ENCODE data around the gene ARHGAP18. TPM values are rescaled to one million over a fixed set of nuclear protein-coding genes. Genes with fewer than 3 reads are reported as not detected.

The ARHGAP18 gene
- total RNA-seq, 1 donor from 2014 or later, result 38.6 TPM

GRCh38 chr6:129667034-129667433, 42.9 kb downstream of the ARHGAP18 start:
- H3K79me2 ChIP-seq (ENCODE audit: insufficient read depth, low read length), result peaks cover 78% of the 10 kb centered on the region
- peaks cover 25% of the 10 kb centered on the region for H3K4me1 ChIP-seq (ENCODE audit: insufficient read depth, low read length)
- TF ChIP-seq CTCF (IDR thresholded peaks at IDR 0.05; ENCODE audit: insufficient read depth, low read depth, low read length), result no peak
- no peak for TF ChIP-seq EZH2 (IDR thresholded peaks at IDR 0.05; ENCODE audit: insufficient read depth, low read length)
- no peaks in the 10 kb centered on the region for H3K9me3 Mint-ChIP-seq (ENCODE audit: unreplicated experiment)
- no peaks in the 10 kb centered on the region for H3K9me3 ChIP-seq (ENCODE audit: insufficient read depth, low read depth, low read length)
- no peaks in the 10 kb centered on the region for H3K36me3 ChIP-seq (ENCODE audit: insufficient read depth, low read length)
- H3K4me3 Mint-ChIP-seq (ENCODE audit: unreplicated experiment), result no peak overlapping the region
- no peaks in the 10 kb centered on the region for H4K20me1 ChIP-seq (ENCODE audit: insufficient read depth, low read length)
- peaks cover 8% of the 10 kb centered on the region for H3K36me3 Mint-ChIP-seq (ENCODE audit: low read depth, unreplicated experiment)
- no peaks in the 10 kb centered on the region for H3K27me3 Mint-ChIP-seq (ENCODE audit: low read depth, unreplicated experiment)
- H3K4me3 ChIP-seq (ENCODE audit: insufficient read depth, low read depth, low read length), result no peak overlapping the region
- DNase-seq (ENCODE audit: low read depth) (no peak), FAIRE-seq (no peak)
- H3K27ac ChIP-seq (ENCODE audit: low read depth, low read length), result no peak overlapping the region
- H3K27me3 ChIP-seq (ENCODE audit: insufficient read depth, low read length), result no peaks in the 10 kb centered on the region
- peak overlapping the region; percentile 53 for H3K4me2 ChIP-seq (ENCODE audit: low read length)
- peaks cover 48% of the 10 kb centered on the region for H3K4me1 Mint-ChIP-seq (ENCODE audit: low read depth, unreplicated experiment)
- no peak overlapping the region for H3K27ac Mint-ChIP-seq (ENCODE audit: unreplicated experiment)
- no peak overlapping the region for H3K9ac ChIP-seq (ENCODE audit: low read length)
- no peak overlapping the region for H2AFZ ChIP-seq (ENCODE audit: low read depth, low read length)

DNA sequence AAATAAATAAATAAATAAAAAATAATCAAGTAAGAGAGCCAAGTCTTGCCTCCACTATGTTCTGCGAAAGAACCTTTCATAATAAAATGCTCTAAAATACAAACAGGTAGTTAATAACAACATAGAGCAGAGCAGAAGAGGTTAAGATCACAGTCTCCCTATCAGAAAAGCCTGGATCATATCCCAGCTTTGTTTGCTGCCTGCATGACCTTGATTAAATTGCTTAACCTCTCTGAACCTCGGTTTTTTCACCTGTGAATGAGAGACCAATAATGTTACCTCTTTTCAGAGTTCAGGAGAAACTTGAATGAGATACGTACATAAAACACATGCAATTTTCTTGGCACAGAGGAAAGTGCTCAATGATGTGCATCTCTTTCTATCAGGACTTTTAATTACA, 44.4 kb downstream of the ARHGAP18 start:
- Histone ChIP-seq H3K36me3 (ENCODE audit: insufficient read depth, low read length) (no peaks in the 10 kb centered on the region), H3K9ac (ENCODE audit: low read length) (no peak overlapping the region), H3K4me1 (ENCODE audit: insufficient read depth, low read length) (peaks cover 20% of the 10 kb centered on the region), H4K20me1 (ENCODE audit: insufficient read depth, low read length) (no peaks in the 10 kb centered on the region), H3K4me2 (ENCODE audit: low read length) (no peak overlapping the region), H3K9me3 (ENCODE audit: insufficient read depth, low read depth, low read length) (no peaks in the 10 kb centered on the region), H2AFZ (ENCODE audit: low read depth, low read length) (no peak overlapping the region), H3K4me3 (ENCODE audit: insufficient read depth, low read depth, low read length) (no peak overlapping the region), H3K79me2 (ENCODE audit: insufficient read depth, low read length) (peaks cover 74% of the 10 kb centered on the region), H3K27me3 (ENCODE audit: insufficient read depth, low read length) (no peaks in the 10 kb centered on the region), H3K27ac (ENCODE audit: low read depth, low read length) (no peak overlapping the region)
- Mint-ChIP-seq H3K27me3 (ENCODE audit: low read depth, unreplicated experiment) (no peaks in the 10 kb centered on the region), H3K4me3 (ENCODE audit: unreplicated experiment) (no peak overlapping the region), H3K27ac (ENCODE audit: unreplicated experiment) (no peak overlapping the region), H3K36me3 (ENCODE audit: low read depth, unreplicated experiment) (peaks cover 8% of the 10 kb centered on the region), H3K9me3 (ENCODE audit: unreplicated experiment) (no peaks in the 10 kb centered on the region), H3K4me1 (ENCODE audit: low read depth, unreplicated experiment) (peaks cover 42% of the 10 kb centered on the region)
- TF ChIP-seq EZH2 (IDR thresholded peaks at IDR 0.05; ENCODE audit: insufficient read depth, low read length), result no peak
- TF ChIP-seq CTCF (IDR thresholded peaks at IDR 0.05; ENCODE audit: insufficient read depth, low read depth, low read length), result no peak
- FAIRE-seq (no peak), DNase-seq (ENCODE audit: low read depth) (no peak)

- H3K79me2 ChIP-seq (ENCODE audit: insufficient read depth, low read length), result peaks cover 80% of the 10 kb centered on the region
- no peak overlapping the region for H3K27ac ChIP-seq (ENCODE audit: low read depth, low read length)
These were observed 46.4 kb downstream of the ARHGAP18 start for GRCh38 chr6:129663531-129663930.

More at GRCh38 chr6:129663531-129663930, 46.4 kb downstream of the ARHGAP18 start:
- Histone ChIP-seq H3K4me3 (ENCODE audit: insufficient read depth, low read depth, low read length) (no peak overlapping the region), H2AFZ (ENCODE audit: low read depth, low read length) (no peak overlapping the region), H3K36me3 (ENCODE audit: insufficient read depth, low read length) (no peaks in the 10 kb centered on the region), H4K20me1 (ENCODE audit: insufficient read depth, low read length) (no peaks in the 10 kb centered on the region), H3K4me2 (ENCODE audit: low read length) (no peak overlapping the region), H3K9ac (ENCODE audit: low read length) (no peak overlapping the region), H3K9me3 (ENCODE audit: insufficient read depth, low read depth, low read length) (no peaks in the 10 kb centered on the region), H3K27me3 (ENCODE audit: insufficient read depth, low read length) (no peaks in the 10 kb centered on the region), H3K4me1 (ENCODE audit: insufficient read depth, low read length) (peaks cover 20% of the 10 kb centered on the region)
- H3K4me1 Mint-ChIP-seq (ENCODE audit: low read depth, unreplicated experiment), result peaks cover 41% of the 10 kb centered on the region
- peaks cover 7% of the 10 kb centered on the region for H3K36me3 Mint-ChIP-seq (ENCODE audit: low read depth, unreplicated experiment)
- no peak for DNase-seq (ENCODE audit: low read depth)
- no peaks in the 10 kb centered on the region for H3K9me3 Mint-ChIP-seq (ENCODE audit: unreplicated experiment)
- no peak for FAIRE-seq
- H3K4me3 Mint-ChIP-seq (ENCODE audit: unreplicated experiment), result no peak overlapping the region
- H3K27ac Mint-ChIP-seq (ENCODE audit: unreplicated experiment), result no peak overlapping the region
- TF ChIP-seq EZH2 (IDR thresholded peaks at IDR 0.05; ENCODE audit: insufficient read depth, low read length) (no peak), CTCF (IDR thresholded peaks at IDR 0.05; ENCODE audit: insufficient read depth, low read depth, low read length) (no peak)
- H3K27me3 Mint-ChIP-seq (ENCODE audit: low read depth, unreplicated experiment), result no peaks in the 10 kb centered on the region
